ENCODE measurements around the gene HEXA.
A peak's percentile ranks its signal among the peaks of the same experiment; 100 is the strongest.

Gene HEXA

DNA sequence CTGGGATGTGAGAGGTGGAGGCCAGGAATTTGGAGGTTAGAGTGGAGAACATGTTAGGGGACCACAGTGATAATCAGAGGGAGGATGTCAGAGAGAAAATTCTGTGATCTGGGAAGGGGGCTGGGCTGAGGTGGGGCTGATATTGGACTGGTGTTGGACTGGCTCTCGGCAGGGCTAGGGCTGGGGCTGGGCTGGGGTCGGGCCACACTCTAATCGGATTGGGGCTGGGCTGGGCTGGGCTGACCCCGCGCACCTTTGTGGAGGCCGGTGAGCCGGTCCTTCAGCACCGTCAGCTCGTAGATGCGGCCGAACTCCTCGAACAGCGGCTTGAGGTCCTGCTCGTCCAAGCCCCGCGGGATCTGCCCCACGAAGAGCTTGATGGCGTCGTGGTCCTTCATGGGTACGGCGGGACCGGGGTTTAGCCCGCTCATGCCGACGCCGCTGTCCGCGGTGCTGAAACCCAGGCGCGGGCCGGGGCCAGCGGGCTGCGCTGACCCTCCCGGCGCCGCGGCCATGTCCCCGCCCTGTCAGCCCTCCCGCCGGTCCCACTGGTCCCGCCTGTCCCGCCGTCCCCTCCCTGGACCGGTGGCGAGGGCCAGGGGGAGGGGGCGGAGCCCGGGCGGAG, 56.3 kb downstream of the HEXA start:
- DNase-seq (ENCODE audit: low spot score), result peak; percentile 92

GRCh38 chr15:72318408-72318942, 57.3 kb downstream of the HEXA start:
- DNase-seq (ENCODE audit: low spot score), result no peak

DNA sequence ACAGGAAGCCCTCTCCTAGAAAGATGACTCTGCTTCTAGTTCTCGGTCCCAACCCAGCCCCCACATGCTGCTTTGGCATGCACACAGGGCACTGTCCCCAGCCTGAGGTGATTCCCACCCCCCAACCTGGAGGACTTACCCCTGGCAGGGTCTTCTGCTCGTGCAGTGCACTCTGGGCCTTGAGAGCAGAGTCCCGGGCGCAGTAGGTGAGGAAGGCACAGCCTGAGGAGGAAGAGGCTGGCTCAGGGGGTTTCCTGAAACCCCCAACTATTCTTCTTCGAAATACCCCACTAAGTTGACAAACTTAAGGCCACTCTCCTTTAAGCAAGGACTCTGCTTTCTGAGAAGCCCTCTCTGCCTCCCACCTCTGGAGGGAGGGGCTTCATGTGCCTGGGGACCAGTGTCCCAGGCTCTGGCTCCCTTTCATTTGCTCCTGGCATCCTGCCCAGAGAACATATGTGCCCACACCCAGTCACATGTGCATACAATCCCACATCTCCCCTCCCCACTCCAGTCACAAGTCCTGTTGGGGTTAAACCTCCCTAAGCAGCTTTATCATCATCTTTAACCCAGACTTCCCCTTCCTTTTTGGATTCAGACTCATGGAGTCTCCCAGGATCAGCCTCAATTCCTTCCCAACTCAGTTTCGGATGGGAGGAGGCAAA, 60.0 kb downstream of the HEXA start:
- DNase-seq (ENCODE audit: low spot score), result no peak

DNA sequence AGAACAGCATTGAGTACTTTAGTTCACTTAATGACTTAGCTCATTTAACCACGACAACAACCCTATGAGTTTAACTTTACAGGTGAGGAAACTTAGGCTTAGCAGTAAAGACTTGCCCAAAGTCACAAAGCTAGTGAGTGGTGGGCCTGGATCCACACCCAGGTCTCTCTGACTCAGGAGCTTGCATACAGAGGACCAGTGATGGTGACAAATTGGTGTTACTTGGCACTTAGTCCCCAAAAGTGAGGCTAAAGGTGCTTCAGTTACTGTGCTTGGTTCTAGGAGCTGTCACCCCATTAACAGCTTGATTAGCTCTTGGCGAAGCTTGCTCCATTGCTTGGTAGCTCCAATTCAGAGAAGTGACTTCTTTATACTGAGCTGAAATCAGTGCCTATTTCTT, 61.9 kb downstream of the HEXA start:
- no peak for DNase-seq (ENCODE audit: low spot score)

DNA sequence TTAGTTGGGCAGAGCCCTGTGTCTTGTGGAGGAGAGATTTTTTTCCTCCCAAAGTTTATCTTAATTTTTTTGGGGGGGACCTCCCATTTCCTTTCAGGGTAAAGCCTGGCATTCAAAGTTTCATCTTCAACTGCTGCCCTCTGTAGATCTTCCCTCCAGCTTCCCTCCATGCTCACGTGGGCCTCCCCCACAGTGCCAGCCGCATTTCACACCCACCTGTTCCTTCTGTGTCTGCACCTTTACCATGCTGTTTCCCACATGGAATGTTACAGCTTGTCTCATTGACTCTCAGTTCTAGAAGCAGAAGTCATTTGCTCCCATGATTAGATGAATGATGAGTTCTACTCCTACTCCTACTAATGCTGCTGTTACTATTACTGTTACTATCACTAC, 62.4 kb downstream of the HEXA start:
- no peak for DNase-seq (ENCODE audit: low spot score)

DNA sequence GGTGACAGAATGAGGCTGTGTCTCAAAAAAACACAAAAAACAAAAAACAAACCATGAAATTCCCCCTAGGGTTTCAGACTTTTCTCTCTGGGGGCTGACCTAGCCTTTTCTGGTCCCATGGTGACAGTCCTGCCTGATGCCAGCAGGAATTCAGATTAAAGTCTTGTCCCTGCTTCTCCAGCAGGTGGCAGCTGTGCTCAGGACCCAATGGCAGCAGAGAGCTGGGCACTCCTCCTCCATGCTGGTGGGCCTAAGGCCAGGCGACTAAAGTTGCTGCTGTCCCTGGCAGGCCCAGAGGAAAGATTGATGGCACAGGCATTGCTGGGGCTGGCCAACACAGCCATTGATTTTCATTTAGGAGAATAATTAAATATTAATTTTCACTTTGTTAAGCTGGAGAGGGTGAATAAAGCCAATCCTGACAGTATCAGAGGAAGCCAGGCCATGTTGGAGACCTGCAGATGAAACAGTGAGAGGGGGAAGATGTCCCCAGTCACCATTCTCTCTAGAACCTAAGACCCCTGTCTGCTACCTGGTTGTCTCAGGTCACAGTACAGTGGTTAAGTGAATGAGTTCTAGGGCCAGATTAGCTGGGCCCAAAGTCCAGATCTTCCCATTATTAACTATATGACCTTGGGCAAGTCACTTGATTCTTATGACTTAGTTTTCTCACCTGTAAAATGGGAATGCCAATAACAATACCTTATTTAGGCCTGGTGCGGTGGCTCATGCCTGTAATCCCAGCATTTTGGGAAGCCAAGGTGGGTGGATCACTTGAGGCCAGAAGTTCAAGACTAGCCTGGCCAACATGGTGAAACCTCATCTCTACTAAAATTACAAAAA, 63.0 kb downstream of the HEXA start:
- peak; percentile 92 for DNase-seq (ENCODE audit: low spot score)

GRCh38 chr15:72307026-72307425, 68.8 kb downstream of the HEXA start:
- DNase-seq (ENCODE audit: low spot score), result no peak

GRCh38 chr15:72306211-72306785, 69.5 kb downstream of the HEXA start:
- no peak for DNase-seq (ENCODE audit: low spot score)

GRCh38 chr15:72304596-72304995, 71.2 kb downstream of the HEXA start:
- DNase-seq (ENCODE audit: low spot score), result no peak

GRCh38 chr15:72302955-72303354, 72.9 kb downstream of the HEXA start:
- DNase-seq (ENCODE audit: low spot score), result no peak

Data from HuH-7 (cell line).